Smooth muscle cell (in vitro differentiated cells): ENCODE measurements around the gene ZDHHC7. TPM values are rescaled to one million over a fixed set of nuclear protein-coding genes. Genes with fewer than 3 reads are reported as not detected.

ENCODE experiments used
- DNase-seq: peaks from one replicate; lab custom pipeline; 2025; ENCODE audit not compliant: unreplicated experiment; lab: John Stamatoyannopoulos, UW
- H2AFZ ChIP-seq: fragments of 200-600 bp; sonication (generic); 2 replicates; pipeline ENCODE4 v1.6.0; 2016; ENCODE audit warnings: antibody characterized with exemption, low read depth, mild to moderate bottlenecking
- H3F3A ChIP-seq: fragments of 200-600 bp; sonication (generic); 2 replicates; pipeline ENCODE4 v1.6.0; 2017; ENCODE audit warnings: antibody characterized with exemption, low read depth
- H3K27ac ChIP-seq: fragments of 200-600 bp; sonication (generic); 2 replicates; pipeline ENCODE4 v1.5.1; 2016; ENCODE audit warnings: low read depth, mild to moderate bottlenecking
- H3K27me3 ChIP-seq: fragments of 200-600 bp; sonication (generic); 2 replicates; pipeline ENCODE4 v1.6.1; 2016; ENCODE audit warnings: low read depth, mild to moderate bottlenecking
- H3K36me3 ChIP-seq: fragments of 200-600 bp; sonication (generic); 2 replicates; pipeline ENCODE4 v1.5.1; 2016; ENCODE audit warnings: low read depth
- H3K4me1 ChIP-seq: fragments of 200-600 bp; sonication (generic); 2 replicates; pipeline ENCODE4 v1.5.1; 2016; ENCODE audit warnings: low read depth
- H3K4me2 ChIP-seq: fragments of 200-600 bp; sonication (generic); 2 replicates; pipeline ENCODE4 v1.6.0; 2016; ENCODE audit warnings: mild to moderate bottlenecking
- H3K4me3 ChIP-seq: fragments of 200-600 bp; sonication (generic); 2 replicates; pipeline ENCODE4 v1.5.1; 2016; ENCODE audit warnings: mild to moderate bottlenecking
- H3K79me2 ChIP-seq: fragments of 200-600 bp; sonication (generic); 2 replicates; pipeline ENCODE4 v1.6.0; 2016; ENCODE audit warnings: low read depth, mild to moderate bottlenecking
- H3K9ac ChIP-seq: fragments of 200-600 bp; sonication (generic); 2 replicates; pipeline ENCODE4 v1.6.0; 2016; ENCODE audit warnings: low read depth
- H3K9me3 ChIP-seq: fragments of 200-600 bp; sonication (generic); replicated peaks from 2 replicates; pipeline ENCODE4 v1.5.1; 2016; ENCODE audit warnings: low read depth
- H4K20me1 ChIP-seq: fragments of 200-600 bp; sonication (generic); 2 replicates; pipeline ENCODE4 v1.6.0; 2016; ENCODE audit warnings: low read depth
- WGBS: methylation state at CpG from one replicate; pipeline ENCODE4 v1.1.7; 2016; ENCODE audit warnings: low lambda C conversion rate; 5-methylcytosine and 5-hydroxymethylcytosine counted together
- polyA plus RNA-seq: library from polyadenylated mRNA; unstranded; fragments of >200 nt; fragmentation: Nextera tagmentation; extraction: Ambion mirVana; gene quantifications from 2 replicates; pipeline ENCODE4 v1.2.1, GENCODE V29; 2016
- total RNA-seq: library from RNA; depleted of rRNA; stranded (reverse); fragments of >200 nt; gene quantifications from 2 replicates; pipeline ENCODE4 v1.2.3, GENCODE V29; 2014
- TF ChIP-seq, protein P1 (sequence below): fragments of 200-600 bp; sonication (generic); IDR thresholded peaks from 2 replicates; pipeline ENCODE4 v1.5.1; 2017; ENCODE audit warnings: borderline replicate concordance, mild to moderate bottlenecking, antibody characterized with exemption; ENCODE audit not compliant: insufficient read depth, poor library complexity, severe bottlenecking

The ZDHHC7 gene
- total and polyA plus RNA-seq, 2 experiments from 2014 or later, result 31.9 to 39.1 TPM

- WGBS, result 87% methylated on average over 5 of the region's 5 CpGs
- no peak overlapping the region for H3K9ac ChIP-seq
- no peak overlapping the region for H2AFZ ChIP-seq
- peaks cover 5% of the 10 kb centered on the region for H3F3A ChIP-seq
- no peaks in the 10 kb centered on the region for H3K27me3 ChIP-seq
- H3K9me3 ChIP-seq, result no peaks in the 10 kb centered on the region
- no peaks in the 10 kb centered on the region for H3K36me3 ChIP-seq
- TF ChIP-seq, protein P1, sequence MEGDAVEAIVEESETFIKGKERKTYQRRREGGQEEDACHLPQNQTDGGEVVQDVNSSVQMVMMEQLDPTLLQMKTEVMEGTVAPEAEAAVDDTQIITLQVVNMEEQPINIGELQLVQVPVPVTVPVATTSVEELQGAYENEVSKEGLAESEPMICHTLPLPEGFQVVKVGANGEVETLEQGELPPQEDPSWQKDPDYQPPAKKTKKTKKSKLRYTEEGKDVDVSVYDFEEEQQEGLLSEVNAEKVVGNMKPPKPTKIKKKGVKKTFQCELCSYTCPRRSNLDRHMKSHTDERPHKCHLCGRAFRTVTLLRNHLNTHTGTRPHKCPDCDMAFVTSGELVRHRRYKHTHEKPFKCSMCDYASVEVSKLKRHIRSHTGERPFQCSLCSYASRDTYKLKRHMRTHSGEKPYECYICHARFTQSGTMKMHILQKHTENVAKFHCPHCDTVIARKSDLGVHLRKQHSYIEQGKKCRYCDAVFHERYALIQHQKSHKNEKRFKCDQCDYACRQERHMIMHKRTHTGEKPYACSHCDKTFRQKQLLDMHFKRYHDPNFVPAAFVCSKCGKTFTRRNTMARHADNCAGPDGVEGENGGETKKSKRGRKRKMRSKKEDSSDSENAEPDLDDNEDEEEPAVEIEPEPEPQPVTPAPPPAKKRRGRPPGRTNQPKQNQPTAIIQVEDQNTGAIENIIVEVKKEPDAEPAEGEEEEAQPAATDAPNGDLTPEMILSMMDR, result no peak
- no peak overlapping the region for H3K4me3 ChIP-seq
- no peak overlapping the region for H3K27ac ChIP-seq
- H3K79me2 ChIP-seq, result no peaks in the 10 kb centered on the region
- H4K20me1 ChIP-seq, result peaks cover 5% of the 10 kb centered on the region
- no peak for DNase-seq
- no peak overlapping the region for H3K4me2 ChIP-seq
- peaks cover 13% of the 10 kb centered on the region for H3K4me1 ChIP-seq
Observed at GRCh38 chr16:85031451-85031850, 20.1 kb upstream of the ZDHHC7 start.

DNA sequence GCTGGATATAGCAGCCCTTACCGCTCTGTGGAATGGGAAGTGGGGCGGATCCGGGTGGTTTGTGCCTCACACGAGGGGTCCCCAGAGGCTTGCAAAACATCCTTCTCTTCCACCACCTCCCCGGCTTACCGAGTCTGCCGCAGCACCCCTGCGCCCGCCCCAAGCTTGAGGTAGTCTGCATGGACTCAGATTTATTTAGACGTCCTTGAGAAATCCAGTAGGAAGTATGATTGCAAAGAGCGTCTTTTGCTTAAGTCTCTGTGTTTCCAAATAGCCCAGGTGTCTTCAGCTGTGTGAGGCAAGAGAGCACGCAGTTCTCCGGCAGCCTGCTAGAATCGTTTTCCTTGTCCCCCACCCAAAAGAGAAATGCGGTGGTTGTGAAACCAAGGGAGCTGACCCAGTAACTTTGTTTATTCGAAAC lies 18.7 kb upstream of the ZDHHC7 start:
- 80% methylated on average over 16 of the region's 16 CpGs for WGBS
- Histone ChIP-seq H3K4me1 (peaks cover 13% of the 10 kb centered on the region), H3K9me3 (no peaks in the 10 kb centered on the region), H3K4me3 (no peak overlapping the region), H2AFZ (no peak overlapping the region), H3K9ac (no peak overlapping the region), H3K36me3 (no peaks in the 10 kb centered on the region), H4K20me1 (peaks cover 5% of the 10 kb centered on the region), H3K27me3 (no peaks in the 10 kb centered on the region), H3K27ac (peak overlapping the region; percentile 69), H3K79me2 (no peaks in the 10 kb centered on the region), H3K4me2 (peak overlapping the region; percentile 33), H3F3A (peaks cover 5% of the 10 kb centered on the region)
- no peak for DNase-seq
- TF ChIP-seq, protein P1, result no peak

GRCh38 chr16:85029408-85029784 lies 18.1 kb upstream of the ZDHHC7 start:
- peaks cover 5% of the 10 kb centered on the region for H3F3A ChIP-seq
- no peaks in the 10 kb centered on the region for H3K36me3 ChIP-seq
- no peak overlapping the region for H2AFZ ChIP-seq
- peak overlapping the region; percentile 69 for H3K27ac ChIP-seq
- peaks cover 13% of the 10 kb centered on the region for H3K4me1 ChIP-seq
- DNase-seq, result no peak
- peaks cover 5% of the 10 kb centered on the region for H4K20me1 ChIP-seq
- no peak overlapping the region for H3K9ac ChIP-seq
- TF ChIP-seq, protein P1, result no peak
- no peaks in the 10 kb centered on the region for H3K27me3 ChIP-seq
- peak overlapping the region; percentile 33 for H3K4me2 ChIP-seq
- H3K4me3 ChIP-seq, result no peak overlapping the region
- no peaks in the 10 kb centered on the region for H3K9me3 ChIP-seq
- WGBS, result 4% methylated on average over 4 of the region's 4 CpGs
- no peaks in the 10 kb centered on the region for H3K79me2 ChIP-seq

GRCh38 chr16:85028685-85029407 lies 17.5 kb upstream of the ZDHHC7 start:
- Histone ChIP-seq H3K79me2 (no peaks in the 10 kb centered on the region), H3K27me3 (no peaks in the 10 kb centered on the region), H3K27ac (peak overlapping the region; percentile 69), H3K9ac (no peak overlapping the region), H2AFZ (no peak overlapping the region), H3K36me3 (no peaks in the 10 kb centered on the region), H3K9me3 (no peaks in the 10 kb centered on the region), H3K4me2 (peak overlapping the region; percentile 88), H3K4me1 (peaks cover 13% of the 10 kb centered on the region), H3K4me3 (peak overlapping the region; percentile 96), H3F3A (peaks cover 5% of the 10 kb centered on the region), H4K20me1 (peaks cover 5% of the 10 kb centered on the region)
- no peak for DNase-seq
- TF ChIP-seq, protein P1, result no peak
- WGBS, result 49% methylated on average over 17 of the region's 17 CpGs
